ENCODE measurements around the gene DUS3L.

- TF ChIP-seq CTCF (IDR thresholded peaks at IDR 0.05) = no peak
- no peak for TF ChIP-seq POLR2A (IDR thresholded peaks at IDR 0.05)
These were observed 36.5 kb upstream of the DUS3L start for GRCh38 chr19:5827342-5827890.
